GM12864 (cell line): ENCODE data around the gene MAB21L3.

Experiments
- DNase-seq: peaks from one replicate; pipeline ENCODE4 v3.0.0-alpha.2; 2011; ENCODE audit warnings: low read depth
- H3K4me3 ChIP-seq: 2 replicates; pipeline ENCODE4 v1.5.1; 2011; ENCODE audit warnings: mild to moderate bottlenecking, low read depth, low read length, control low read depth
- TF ChIP-seq, protein P1 (sequence below): IDR thresholded peaks from 2 replicates; pipeline ENCODE4 v1.5.1; 2011; ENCODE audit warnings: low read depth, mild to moderate bottlenecking, moderate library complexity, low read length, control low read depth, inconsistent platforms; ENCODE audit errors: missing control alignments

MAB21L3 gene

GRCh38 chr1:116152950-116153691 lies 41.9 kb downstream of the MAB21L3 start:
- TF ChIP-seq, protein P1, sequence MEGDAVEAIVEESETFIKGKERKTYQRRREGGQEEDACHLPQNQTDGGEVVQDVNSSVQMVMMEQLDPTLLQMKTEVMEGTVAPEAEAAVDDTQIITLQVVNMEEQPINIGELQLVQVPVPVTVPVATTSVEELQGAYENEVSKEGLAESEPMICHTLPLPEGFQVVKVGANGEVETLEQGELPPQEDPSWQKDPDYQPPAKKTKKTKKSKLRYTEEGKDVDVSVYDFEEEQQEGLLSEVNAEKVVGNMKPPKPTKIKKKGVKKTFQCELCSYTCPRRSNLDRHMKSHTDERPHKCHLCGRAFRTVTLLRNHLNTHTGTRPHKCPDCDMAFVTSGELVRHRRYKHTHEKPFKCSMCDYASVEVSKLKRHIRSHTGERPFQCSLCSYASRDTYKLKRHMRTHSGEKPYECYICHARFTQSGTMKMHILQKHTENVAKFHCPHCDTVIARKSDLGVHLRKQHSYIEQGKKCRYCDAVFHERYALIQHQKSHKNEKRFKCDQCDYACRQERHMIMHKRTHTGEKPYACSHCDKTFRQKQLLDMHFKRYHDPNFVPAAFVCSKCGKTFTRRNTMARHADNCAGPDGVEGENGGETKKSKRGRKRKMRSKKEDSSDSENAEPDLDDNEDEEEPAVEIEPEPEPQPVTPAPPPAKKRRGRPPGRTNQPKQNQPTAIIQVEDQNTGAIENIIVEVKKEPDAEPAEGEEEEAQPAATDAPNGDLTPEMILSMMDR: no peak
- DNase-seq: no peak
- H3K4me3 ChIP-seq: no peak overlapping the region

DNA sequence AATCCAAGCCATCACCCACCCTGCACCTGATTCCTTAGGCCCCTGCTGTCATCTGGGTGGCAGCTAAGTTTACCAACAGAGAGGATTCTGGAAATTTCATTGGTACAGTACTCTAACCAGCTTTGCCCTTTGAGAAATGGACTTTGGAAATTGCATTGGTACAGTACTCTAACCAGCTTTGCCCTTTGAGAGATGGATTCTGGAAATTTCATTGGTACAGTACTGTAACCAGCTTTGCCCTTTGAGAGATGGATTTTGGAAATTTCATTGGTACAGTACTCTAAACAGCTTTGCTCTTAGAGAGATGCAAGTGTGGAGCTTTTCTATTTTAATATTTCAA lies 42.5 kb downstream of the MAB21L3 start:
- no peak for DNase-seq
- TF ChIP-seq, protein P1: no peak
- H3K4me3 ChIP-seq: no peak overlapping the region

DNA sequence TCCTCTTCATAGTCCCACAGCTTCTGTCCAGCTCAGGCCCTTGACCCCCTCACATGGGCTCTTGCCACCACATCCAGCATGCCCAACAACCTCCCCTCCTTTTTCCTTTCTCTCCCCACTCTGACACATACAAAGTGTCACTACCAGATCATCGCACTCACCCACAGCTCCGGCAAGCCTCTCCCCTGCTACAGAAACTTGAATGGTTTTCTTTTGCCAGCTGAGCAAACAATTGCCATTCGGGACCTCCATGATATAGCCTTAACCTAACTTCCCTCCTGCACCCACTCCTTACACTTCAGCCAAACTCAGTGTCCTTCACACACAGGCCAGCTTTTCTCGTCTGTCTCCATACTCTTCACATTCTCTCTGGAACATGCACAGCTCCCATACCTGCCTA lies 43.3 kb downstream of the MAB21L3 start:
- no peak for DNase-seq
- no peak overlapping the region for H3K4me3 ChIP-seq
- TF ChIP-seq, protein P1: no peak

DNA sequence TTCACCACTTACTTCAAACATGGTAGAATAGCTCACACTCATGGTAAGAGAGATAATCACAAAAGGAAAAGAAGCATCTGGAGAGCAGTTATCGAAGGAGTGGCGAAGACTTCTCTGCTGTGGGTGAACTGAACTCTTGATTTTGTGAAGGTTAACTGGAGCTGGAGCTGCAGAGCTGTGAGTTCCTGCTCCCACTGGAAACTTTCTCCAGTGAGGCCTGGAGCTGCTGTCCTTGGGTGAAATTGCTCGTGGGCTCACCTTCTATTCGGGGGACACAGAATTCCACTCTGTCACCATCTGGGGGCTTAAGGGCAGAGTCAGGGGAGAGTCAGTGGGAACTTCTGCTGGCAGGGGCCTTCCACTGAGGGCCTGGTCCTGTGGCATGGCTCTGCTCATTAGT lies 45.9 kb downstream of the MAB21L3 start:
- no peak overlapping the region for H3K4me3 ChIP-seq
- TF ChIP-seq, protein P1: no peak
- DNase-seq: no peak

- DNase-seq: no peak
- no peak overlapping the region for H3K4me3 ChIP-seq
- TF ChIP-seq, protein P1: no peak
Observed at GRCh38 chr1:116159177-116159576, 48.0 kb downstream of the MAB21L3 start.

GRCh38 chr1:116159611-116160010 lies 48.4 kb downstream of the MAB21L3 start:
- no peak overlapping the region for H3K4me3 ChIP-seq
- TF ChIP-seq, protein P1: no peak
- DNase-seq: no peak

DNA sequence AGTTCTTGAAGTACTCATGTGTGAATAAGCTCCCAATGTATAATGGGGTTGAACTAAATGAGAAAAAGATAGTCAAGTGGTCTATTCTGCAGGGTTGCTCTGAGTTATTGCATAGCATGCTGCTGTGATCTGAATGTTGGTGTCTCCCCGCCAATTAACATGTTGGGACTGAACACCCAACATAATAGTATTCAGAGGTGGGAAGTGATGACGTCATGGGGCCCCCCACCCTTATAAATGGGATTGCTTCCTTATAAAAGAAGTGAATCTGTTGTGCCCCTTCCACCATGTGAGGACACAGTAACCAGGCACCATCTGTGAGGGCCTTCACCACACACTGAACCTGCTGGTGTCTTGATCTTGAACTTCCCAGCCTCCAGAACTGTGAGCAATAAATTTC lies 50.2 kb downstream of the MAB21L3 start:
- TF ChIP-seq, protein P1: no peak
- H3K4me3 ChIP-seq: no peak overlapping the region
- DNase-seq: no peak
